Stimulated activated CD8-positive, alpha-beta memory T cell treated with anti-CD3 and anti-CD28 coated beads, Interleukin-2, amount 100 ng/mL, for 1 hour (primary cell): Measurements from ENCODE around the gene PDYN.

Experiments
- DNase-seq, 2 donors: peaks; one replicate each; pipeline ENCODE4 v3.0.0-alpha.2; 2020; ENCODE audit warnings: low read depth in 2 of 2

PDYN gene

DNA sequence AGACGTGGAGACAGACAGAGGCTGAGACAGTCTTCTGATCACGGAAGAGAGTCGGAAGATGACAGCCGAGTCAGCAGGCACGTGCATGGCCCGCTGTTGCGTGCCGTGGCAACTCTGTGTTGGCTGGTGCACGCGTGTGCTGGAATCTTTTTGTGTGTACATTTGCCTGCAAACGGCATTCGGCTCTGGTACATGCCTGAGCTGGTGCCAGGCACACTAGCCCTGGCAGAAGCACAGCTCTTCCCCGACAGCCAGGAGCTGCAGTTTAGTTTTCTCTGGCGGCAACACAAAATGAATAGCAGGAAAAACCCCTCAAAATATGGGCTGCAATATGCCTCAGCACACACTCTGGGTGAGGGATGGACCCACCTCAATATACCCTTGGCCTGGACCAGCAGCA, 769 bp upstream of the PDYN start:
- DNase-seq, result no peak

DNA sequence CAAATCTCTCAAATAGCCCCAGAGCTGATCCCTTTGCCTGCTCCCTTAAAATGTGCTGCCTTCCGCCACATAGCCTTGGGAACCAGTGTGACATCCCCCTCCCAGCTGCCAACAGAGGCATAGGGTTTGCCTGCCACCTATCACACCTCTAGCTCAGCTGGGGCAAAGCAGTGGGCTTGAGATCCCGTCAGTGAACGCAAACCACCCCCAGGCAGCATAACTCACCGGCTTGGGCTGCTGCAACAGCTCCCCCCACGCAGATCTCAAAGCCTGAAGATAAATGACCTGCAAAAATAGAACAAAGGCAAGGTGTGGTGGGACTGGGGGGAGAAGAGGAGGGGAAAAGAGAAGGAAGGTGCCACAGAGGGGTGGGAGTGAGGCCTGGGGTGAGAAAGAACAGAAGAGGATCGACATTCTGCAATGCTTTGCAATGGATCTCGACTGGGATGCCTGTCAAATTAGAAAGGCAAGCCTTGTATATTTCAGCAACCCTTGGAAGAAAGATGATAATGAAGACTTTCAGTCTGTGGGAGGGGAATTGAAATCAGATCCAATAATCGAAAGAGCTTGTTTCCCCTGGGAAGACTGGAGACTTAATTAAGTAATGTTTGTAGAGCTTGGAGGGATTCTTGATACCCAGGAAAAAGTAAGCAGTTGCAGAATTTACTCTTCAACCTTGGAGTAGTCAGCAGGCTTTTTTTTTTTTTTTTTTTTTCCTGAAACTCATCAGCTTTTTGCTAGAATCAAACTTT, 1.3 kb downstream of the PDYN start:
- no peak for DNase-seq

DNA sequence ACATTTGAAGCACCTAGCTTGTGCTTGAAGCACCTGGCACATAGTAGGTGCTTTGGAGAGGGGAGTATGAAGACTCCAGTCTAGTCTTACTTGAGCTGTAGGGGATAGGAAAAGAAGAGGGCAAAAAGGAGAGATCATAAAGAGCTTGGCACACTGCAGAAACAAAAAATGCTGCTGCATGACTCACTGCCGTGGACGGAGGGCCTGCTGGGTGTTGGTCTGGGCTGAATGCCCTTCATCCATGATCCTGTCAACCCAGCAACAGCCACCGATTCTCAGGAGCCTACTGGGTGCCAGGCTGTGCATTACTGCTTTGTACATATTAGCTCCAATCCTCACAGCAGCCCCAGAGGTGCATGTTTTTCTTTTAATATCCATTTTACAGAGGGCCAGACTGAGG, 6.0 kb downstream of the PDYN start:
- no peak for DNase-seq

DNA sequence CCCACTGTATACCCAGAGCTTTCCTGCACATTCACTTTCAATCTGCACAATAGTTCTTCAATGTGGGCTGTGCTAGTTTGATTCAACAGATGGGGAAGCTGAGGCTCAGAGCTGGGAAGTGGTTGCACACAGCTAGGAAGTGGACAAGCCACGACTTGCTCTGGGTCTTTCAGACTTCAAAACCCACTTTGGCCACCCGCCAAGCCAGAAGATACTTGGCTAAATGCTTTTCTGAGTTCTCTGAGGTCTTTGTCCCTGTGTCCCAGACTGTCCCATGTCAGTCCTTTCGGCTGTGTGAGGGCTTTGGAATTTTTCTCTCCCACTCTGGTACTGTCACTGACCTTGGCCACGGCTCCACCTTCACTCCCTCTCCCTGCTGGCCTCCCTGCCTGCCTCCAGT, 10.6 kb downstream of the PDYN start:
- DNase-seq, result no peak

DNA sequence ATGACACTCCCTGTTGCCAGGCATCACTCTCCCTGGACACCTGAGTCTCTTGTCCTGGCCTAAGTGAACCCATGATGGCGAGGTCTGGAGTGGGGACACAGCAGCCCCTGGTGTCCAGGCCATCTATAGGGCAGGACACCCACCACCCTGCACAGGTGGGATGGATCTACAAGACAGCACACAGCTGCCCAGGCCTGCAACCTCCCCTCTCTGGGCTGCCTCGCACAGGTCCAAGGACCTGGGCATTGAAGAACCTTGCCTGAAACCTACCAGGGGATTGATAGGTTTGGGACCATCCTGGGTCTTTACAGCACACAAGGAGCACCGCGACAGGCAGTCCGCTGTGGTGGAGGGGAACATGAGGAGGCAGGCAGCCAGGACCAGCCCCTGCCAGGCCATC, 11.2 kb downstream of the PDYN start:
- DNase-seq, result no peak

DNA sequence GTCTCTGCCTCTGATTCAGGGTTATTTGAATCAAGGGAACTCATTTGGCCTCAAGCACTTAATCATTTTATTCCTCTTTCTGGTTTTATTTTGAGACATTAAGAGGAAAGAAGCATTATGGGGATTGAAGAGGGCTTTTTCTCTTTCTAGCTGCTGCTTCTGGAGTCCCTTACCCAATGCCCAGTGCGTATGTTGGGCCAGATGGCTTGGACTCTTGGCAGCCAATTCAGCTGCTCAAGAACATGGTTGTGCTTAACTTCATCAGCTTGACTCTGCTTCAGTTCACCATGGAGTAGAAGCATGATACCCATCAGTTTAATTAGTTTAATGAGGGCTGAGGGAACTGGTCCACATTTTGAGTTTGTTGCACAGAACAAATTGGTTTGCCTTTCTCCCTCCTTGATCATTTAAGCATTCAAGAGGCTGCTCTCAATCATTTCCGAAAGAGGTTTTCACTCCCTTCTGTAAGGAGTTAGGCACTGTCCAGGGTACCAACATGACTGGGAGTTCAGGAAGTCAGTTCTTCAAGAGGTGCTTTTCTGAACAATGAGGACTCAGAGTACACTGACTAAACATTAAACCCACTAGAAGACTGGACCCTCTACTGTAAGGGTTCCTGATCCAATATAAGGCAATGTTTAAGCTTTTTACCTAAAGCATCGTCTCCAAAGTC, 14.6 kb downstream of the PDYN start:
- DNase-seq, result no peak

DNA sequence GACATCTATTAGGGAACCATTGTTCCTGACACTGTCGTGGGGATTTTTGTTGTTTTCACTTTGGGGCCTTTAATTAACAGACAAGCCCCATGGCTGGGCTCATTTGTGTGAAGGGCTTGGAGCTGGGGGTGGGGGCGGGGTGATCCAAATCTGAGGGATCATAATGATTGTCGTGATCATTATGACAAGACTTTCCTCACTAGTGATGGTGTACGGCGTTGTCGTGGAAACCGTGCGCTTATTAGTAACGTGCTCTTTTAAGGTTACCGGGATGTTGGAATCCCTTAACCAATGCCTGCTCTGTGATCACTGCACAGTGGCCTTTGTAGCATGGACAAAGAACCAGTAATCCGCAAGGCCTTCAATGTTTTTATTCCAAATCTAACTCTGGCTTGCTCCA, 18.6 kb downstream of the PDYN start:
- DNase-seq, result no peak

DNA sequence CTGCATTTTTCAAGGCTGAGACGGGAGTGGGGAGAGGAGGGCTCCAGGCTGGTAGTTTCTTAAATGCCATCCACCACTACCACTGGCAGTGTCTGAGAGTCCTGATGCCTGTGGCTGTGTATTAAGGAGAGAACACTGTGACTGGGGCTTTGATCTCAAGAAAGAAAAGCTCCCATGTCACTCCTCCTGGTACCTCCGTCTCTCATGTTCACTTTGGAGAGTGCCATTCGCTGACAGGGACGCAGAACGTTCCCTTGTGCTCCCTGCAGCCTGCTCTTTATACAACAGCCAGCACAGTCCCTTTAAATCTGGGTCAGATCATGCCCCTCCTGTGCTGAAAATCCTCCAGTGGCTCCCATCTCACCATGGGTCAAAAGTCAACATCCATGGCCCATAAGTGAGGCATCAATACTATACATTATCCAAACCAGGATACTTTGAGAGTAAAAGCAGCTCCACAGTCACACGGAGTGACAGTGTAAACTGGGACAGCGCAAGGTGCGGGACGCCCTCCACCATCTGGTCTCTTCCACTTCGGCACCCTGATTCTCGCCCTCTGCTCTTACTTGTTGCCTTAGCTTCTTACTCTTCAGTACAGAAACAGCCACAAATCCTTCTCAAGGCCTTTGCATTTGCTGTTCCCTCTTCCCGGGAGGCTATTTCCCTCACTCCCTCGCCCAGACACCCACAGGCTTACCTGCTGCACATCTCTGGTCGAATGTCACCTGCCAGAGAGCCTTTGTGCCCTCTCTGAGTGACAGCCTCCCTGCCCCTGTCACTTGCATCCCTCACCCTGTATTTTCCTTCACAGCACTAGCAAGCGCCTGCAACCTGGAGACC, 20.0 kb downstream of the PDYN start:
- no peak for DNase-seq

DNA sequence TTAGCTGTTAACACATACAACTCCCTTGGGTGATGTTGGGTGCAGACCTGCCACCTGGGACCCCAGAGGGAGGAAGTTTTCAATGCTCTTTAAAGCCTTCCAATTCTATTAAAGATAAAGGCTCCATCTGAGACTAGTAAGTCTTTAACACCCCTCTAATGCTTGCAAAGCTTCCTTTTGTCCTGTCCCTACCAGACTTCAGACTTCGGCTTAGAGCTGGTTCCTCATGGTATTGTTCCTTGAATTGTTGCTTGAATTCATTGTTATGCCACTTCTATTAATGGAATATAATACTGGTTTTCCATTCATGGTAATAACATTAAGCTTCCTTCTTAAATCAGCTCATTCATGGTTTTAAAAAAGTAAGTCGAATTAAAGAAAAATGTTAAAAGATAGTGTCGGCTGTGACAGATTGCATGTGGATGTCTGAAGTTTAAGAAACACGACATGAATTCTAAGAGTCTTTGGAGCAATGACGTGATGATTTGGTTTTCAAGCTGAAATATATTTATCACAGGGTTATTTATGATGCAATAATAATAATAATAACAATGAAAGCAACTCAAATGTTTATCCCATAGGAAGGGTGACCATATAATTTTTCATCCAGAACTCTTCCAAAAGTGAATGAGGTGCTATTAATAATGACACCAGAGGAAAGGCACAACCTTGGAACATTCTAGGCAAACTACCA, 21.8 kb downstream of the PDYN start:
- no peak for DNase-seq

DNA sequence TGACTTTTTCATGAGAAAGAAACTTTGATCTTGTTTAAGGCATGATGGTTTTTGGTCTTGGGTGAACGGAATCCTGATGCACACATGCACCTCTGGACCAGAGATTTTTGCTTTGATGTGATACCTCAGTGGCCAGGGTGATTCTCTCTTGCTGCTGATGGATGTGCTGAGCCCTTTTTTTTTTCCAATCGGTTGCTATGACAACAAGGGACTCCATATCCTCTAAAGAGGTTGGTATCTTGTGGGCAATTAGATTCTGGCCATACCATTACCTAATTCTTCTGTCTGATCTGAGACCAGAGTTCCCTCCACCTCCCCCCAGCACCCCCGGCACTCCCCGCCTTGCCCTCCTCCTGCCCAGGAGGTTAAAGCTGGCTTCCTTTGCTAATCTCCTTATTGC, 24.9 kb downstream of the PDYN start:
- DNase-seq, result no peak

DNA sequence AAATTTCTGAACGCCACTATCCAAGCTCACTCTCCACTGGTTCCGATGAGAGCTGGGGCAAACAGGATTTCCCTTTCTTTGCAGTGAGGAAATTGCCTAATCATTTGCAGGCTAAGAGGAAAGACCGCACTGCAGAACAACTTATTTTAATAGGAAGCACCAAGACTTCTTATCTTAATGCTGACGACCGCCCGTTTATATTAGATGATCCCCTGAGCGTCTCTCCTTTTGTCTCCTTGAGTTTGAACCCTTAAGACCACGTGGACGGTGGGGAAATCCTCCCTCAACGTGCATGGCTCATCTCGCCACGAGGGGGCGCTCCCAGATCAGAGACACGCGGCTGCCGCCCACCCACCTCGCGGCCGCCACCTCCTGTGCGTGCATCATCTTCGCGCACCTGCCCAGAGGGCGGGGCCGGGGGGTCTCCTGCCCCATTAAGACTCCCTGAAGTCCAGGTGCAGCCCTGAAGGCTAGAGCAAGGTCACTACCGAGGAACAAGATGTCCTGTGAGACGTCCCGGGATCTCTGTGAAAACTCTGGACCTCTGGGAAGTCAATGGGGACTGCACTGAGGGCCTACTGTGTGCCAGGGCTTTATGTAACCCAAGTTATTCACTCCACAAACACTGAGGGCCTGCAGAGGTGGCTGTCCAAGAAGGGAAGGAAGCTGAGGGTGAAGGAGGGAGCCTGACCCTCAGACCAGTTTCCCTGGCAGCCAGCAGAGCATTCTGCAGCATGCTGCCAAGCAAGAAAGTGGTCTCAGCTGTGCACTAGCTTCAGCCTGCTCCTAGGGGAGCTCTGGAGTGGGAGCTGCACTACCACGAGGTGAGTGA, 28.1 kb downstream of the PDYN start:
- DNase-seq, result peak; percentile 37 to 67

DNA sequence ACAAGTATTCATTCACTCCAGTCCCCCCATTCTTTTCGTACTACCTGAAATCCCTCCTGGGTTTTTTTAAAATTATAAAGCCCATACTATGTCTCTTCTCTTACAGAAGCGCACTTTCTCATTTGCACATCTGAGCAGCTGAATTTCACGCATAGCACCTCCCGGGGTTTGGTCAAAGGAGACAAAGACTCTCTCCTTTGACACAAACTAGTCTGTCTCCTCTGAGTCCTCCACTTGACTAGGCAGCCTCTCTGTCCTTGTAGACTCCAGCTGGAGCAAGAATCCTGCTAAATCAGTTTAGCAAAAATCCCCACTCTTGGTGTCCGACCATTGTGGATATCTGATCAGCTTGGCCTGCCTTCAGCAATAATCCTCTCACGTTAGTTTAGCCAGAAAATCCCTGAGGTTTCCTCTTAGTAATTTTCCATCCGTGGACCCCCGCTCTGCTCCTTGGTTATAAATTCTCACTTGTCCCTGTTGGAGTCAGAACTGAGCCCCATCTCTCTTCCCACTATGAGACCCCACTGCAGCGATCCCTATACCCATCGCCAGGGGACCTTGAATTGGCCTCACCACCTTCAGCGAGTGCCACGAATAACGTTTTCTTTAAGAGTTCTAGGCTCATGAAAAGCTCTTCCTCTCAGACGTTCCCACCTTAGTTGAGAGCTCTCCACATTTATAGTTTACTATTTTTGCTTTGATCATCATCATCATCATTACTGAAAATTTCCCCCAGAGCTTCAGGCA, 29.0 kb downstream of the PDYN start:
- no peak for DNase-seq

DNA sequence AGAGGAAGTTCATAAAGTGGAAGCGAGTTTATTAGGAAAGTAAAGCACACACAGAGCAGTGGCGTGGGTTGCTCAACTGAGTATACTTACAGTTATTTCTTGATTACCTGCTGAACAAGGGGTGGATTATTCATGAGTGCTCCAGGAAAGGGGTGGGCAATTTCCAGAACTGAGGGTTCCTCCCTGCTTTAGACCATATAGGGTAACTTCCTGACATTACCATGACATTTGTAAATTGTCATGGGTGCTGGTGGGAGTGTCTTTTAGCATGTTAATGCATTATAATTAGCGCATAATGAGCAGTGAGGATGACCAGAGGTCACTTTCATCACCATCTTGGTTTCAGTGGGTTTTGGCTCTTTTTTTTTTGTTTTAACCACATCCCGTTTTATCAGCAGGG, 29.8 kb downstream of the PDYN start:
- no peak for DNase-seq

DNA sequence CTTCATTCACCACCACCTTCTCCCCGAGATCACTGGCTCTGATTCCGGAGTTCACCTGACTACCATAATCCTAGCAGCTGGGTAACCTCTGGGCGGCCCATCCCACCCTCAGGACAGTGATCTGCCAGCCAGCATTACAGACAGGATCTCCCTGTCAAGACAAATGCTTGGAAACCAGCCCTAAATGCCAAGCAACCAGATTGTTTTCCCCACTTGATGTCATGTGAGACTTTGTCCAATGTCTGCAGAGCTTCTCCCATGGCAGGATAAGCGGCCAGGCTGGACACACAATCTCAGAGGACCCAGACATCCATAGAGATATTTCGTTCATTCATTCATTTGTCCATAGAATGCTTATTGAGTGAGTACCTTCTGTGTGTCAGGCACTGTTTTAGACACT, 32.5 kb downstream of the PDYN start:
- DNase-seq, result no peak

DNA sequence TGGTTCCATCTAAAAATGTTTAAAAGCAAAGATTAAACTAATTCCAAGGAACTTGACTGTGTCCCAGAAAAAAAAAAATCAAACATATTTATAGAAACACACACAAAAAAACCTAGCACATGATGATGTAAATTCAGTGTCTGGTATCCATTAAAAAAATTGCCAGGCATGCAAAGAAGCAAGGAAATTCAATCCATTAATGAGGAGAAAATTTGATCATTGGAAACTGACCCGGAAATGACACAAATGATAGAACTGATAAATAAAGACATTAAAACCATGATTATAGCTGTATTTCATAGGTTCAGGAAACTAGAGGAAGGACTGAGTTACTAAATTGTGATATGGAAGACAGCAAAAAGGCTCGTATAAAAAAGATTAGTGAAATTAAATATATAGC, 34.7 kb downstream of the PDYN start:
- no peak for DNase-seq

DNA sequence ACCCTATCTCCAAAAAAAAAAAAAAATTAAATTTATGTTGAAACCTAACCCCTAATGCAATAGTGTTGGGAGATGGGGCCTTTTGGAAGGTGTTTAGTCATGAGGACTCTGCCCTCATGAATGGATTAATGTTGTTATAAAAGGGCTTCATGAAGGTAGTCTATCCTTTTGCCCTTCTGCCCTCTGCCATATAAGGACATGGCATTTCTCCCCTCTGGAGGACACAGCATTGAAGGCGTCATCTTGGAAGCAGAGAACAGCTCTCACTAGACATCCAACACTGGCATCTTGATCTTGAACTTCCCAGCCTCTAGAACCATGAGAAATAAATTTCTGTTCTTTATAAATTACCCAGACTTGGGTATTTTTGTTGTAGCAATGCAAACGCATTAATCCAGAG, 35.4 kb downstream of the PDYN start:
- DNase-seq, result no peak

DNA sequence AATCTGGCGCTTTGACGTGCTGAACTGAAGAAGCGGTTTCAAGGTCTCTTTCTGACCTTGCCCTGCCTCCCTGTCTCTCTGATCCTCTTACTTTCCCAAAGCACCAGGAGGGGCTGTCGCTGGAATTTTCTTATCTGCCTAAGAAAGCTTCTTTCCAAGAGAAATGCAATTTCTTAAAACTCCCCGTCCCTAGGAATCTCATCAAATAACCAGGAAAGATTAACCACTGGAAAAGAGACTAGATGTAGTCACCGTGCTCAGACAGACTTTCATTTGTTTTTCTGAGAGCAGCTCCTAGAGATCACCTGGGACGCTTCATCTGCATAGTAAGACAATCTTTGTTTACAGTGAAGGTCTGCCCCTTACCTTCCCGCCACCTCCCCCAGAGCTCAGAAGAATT, 38.6 kb downstream of the PDYN start:
- no peak for DNase-seq

DNA sequence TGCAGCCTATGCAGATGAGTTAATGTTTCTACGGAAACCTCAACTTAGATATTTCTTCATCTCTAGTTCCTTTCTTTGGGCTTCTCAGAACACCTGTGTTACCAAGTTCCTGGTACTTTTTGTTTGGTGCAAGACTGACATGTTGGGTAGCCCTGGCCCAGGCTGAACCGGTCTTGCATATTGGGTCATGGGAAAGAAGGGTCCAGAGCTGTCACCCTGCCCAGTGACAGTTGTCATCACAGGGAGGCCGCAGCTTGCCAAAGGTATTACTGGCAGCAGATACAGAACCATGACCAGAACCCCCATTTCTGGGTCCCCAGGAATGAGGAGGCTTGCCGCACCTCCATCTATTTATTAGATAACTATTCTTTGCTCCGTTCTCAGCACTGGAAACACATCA, 40.2 kb downstream of the PDYN start:
- no peak for DNase-seq

DNA sequence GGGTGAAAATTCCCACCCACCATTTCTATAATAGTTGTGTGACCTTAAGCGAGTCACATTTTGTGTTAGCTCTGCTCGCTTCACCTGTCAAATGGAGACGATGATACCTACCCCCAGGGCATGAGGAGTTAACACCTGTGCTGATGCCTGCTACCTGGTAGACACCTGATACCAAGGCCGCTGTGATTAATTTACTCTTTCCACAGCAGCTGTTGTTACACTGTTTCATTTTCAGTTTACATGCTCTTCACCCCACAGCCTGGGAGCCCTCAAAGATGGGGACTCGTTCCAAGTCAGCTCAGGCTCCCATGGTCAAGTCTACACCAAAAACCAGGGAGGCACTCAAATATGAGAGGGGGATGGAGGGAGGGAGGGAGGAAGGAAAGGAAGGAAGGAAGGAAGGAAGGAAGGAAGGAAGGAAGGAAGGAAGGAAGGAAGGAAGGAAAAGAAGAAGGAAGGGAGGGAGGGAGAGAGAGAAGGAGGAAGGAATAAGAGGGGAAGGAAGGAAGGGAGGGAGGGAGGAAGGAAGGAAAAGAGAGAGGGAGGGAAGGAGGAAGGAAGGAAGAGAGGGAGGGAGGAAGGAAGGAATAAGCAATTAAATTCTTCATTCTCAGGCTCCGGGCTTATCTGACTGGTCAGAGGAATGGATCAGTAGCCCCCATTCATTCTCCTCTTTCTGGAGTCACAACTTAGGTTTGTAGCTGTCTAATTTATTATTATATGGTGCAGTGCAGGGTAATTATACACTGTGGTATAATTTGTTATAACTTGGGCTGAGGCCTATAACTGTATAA, 40.9 kb downstream of the PDYN start:
- DNase-seq, result no peak
